GM12891 (cell line): ENCODE results near the gene DNM2.

Experiments used
- POLR2A ChIP-seq: IDR thresholded peaks from 2 replicates; pipeline ENCODE4 v1.6.1; 2011; ENCODE audit warnings: low read depth, low read length, control low read depth
- TAF1 ChIP-seq: IDR thresholded peaks from 2 replicates; pipeline ENCODE4 v1.6.1; 2011; ENCODE audit warnings: low read depth, low read length, control low read depth

DNA sequence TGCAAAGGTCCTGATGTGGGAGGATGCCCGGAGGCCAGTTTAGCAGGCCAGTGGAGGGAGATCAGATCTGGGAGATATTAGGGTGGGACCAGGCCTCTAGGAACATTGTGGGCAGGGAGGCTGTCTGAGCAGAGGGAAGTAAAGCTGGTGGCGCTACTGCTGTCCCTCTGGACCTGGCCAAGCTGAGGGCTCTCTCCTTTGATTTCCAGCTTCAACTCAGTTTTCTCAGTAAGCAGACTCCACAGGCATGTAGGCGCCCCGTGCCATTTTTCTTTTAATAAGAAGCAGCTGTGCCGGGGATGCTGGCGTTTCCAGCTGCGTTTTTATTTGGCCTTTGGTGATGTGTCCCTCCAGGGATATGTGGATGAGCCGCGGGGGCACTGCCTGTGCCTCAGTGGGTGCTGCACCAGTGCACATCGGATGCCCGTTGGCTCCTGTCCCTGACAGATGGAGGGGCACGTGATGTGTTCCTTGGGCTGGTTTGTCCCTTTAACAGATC is 6.7 kb downstream of the DNM2 start:
- TF ChIP-seq POLR2A: no peak
- no peak for TF ChIP-seq TAF1
